HCT116 (cell line): ENCODE results near the gene GMDS. TPM values are rescaled to one million over a fixed set of nuclear protein-coding genes. Genes with fewer than 3 reads are reported as not detected.

Experiments
- ATAC-seq: fragments of 200-7000 bp; cut with Tn5 transposase; 2 replicates; pipeline ENCODE4 v1.9.1; 2020; ENCODE audit warnings: mild to moderate bottlenecking, moderate library complexity
- BruUV-seq: library from RNA; stranded (reverse); fragments of 400-500 nt; replicated peaks from 2 replicates; lab custom pipeline; 2021; lab: Mats Ljungman, UMichigan
- CTCF ChIA-PET: fragments of 300-600 bp; sonication (Branson Sonifier 250); formaldehyde crosslinking; loops from one replicate; lab custom pipeline; 2021; ENCODE audit warnings: antibody characterized with exemption; lab: Charles Lee
- POLR2A ChIA-PET: fragments of 300-600, 350-600 bp; sonication (Branson Sonifier 250); formaldehyde crosslinking; loops from one replicate; lab custom pipeline; 2021; ENCODE audit warnings: antibody characterized with exemption; lab: Charles Lee
- RAD21 ChIA-PET, 2 experiments: fragments of 300-600 bp; sonication (Branson Sonifier 250); formaldehyde crosslinking; loops; one replicate each; lab custom pipeline; 2023; ENCODE audit warnings: low total read pairs in 2 of 2; ENCODE audit not compliant: uncharacterized antibody in 2 of 2, unreplicated experiment in 2 of 2, low non-redundant PET in 1 of 2; lab: Charles Lee
- DNase-seq: peaks from one replicate; pipeline ENCODE4 v3.0.0-alpha.2; 2010; ENCODE audit warnings: low read depth, low spot score
- H2AFZ ChIP-seq: fragments of 200-600 bp; shearing (Covaris generic), sonication (generic); 2 replicates; pipeline ENCODE4 v1.6.1; 2017; ENCODE audit warnings: low read depth, mixed run types, mixed read lengths, antibody characterized with exemption, low read length; ENCODE audit not compliant: poor library complexity, severe bottlenecking
- H3K27ac ChIP-seq: 2 replicates; pipeline ENCODE4 v1.5.1; 2012; ENCODE audit warnings: low read depth, low read length
- H3K27me3 ChIP-seq: fragments of 200-600 bp; sonication (generic); 2 replicates; pipeline ENCODE4 v1.6.1; 2016; ENCODE audit warnings: mixed run types, low read length, mixed read lengths; ENCODE audit not compliant: insufficient read depth
- H3K36me3 ChIP-seq, 2 experiments: fragments of 200-500 bp in 1 of 2; fragments of 200-600 bp in 1 of 2; sonication (Bioruptor generic) in 1 of 2; sonication (generic) in 1 of 2; 2 replicates each; pipeline versions ENCODE4 v1.5.1 to v1.6.1; 2014 to 2016; ENCODE audit warnings: low read length in 2 of 2, inconsistent platforms in 1 of 2, mixed read lengths in 1 of 2, mixed run types in 1 of 2; ENCODE audit not compliant: insufficient read depth in 2 of 2, control insufficient read depth in 1 of 2
- H3K4me1 ChIP-seq, 2 experiments: fragments of 200-600 bp in 1 of 2; sonication (generic) in 1 of 2; 2 replicates each; pipeline versions ENCODE4 v1.5.1 to v1.6.1; 2012 to 2017; ENCODE audit warnings: low read length in 2 of 2, inconsistent platforms in 1 of 2, mild to moderate bottlenecking in 1 of 2, mixed read lengths in 1 of 2, mixed run types in 1 of 2, moderate library complexity in 1 of 2; ENCODE audit not compliant: insufficient read depth in 2 of 2, control insufficient read depth in 1 of 2
- H3K4me2 ChIP-seq: fragments of 200-600 bp; sonication (generic); 2 replicates; pipeline ENCODE4 v1.6.1; 2017; ENCODE audit warnings: mixed run types, low read length, mixed read lengths
- H3K4me3 ChIP-seq, 2 experiments: fragments of 200-600 bp in 1 of 2; sonication (generic) in 1 of 2; replicated peaks in 1 of 2; 2 replicates each; pipeline ENCODE4 v1.5.1; 2011 to 2016; ENCODE audit warnings: low read length in 2 of 2, control low read depth in 1 of 2, low read depth in 1 of 2, mild to moderate bottlenecking in 1 of 2, mixed read lengths in 1 of 2, mixed run types in 1 of 2
- H3K79me2 ChIP-seq: fragments of 200-600 bp; sonication (generic); 2 replicates; pipeline ENCODE4 v1.6.1; 2017; ENCODE audit warnings: mild to moderate bottlenecking, mixed run types, low read length, moderate library complexity, mixed read lengths; ENCODE audit not compliant: insufficient read depth
- H3K9ac ChIP-seq: fragments of 200-600 bp; sonication (generic); 2 replicates; pipeline ENCODE4 v1.6.1; 2016; ENCODE audit warnings: low read length, mixed read lengths
- H3K9me2 ChIP-seq: fragments of 200-600 bp; sonication (generic), shearing (Covaris generic); 2 replicates; pipeline ENCODE4 v1.6.1; 2017; ENCODE audit warnings: mixed run types, mild to moderate bottlenecking, moderate library complexity; ENCODE audit not compliant: insufficient read depth
- H3K9me3 ChIP-seq, 2 experiments: fragments of 200-500 bp in 1 of 2; fragments of 200-600 bp in 1 of 2; sonication (Bioruptor generic) in 1 of 2; sonication (generic) in 1 of 2; 2 replicates each; pipeline ENCODE4 v1.6.1; 2014 to 2017; ENCODE audit warnings: low read length in 2 of 2, mixed read lengths in 2 of 2, inconsistent platforms in 1 of 2, low read depth in 1 of 2, mild to moderate bottlenecking in 1 of 2, mixed run types in 1 of 2, moderate library complexity in 1 of 2; ENCODE audit not compliant: control insufficient read depth in 1 of 2, insufficient read depth in 1 of 2
- H4K20me1 ChIP-seq: fragments of 200-600 bp; sonication (generic), shearing (Covaris generic); 2 replicates; pipeline ENCODE4 v1.6.1; 2017; ENCODE audit warnings: mixed run types, mild to moderate bottlenecking, moderate library complexity; ENCODE audit not compliant: insufficient read depth
- CBX3 ChIP-seq: IDR thresholded peaks from 2 replicates; pipeline ENCODE4 v1.6.1; 2012; ENCODE audit warnings: low read depth
- CEBPB ChIP-seq: IDR thresholded peaks from 2 replicates; pipeline ENCODE4 v1.6.1; 2012; ENCODE audit warnings: low read depth
- JUND ChIP-seq: IDR thresholded peaks from 2 replicates; pipeline ENCODE4 v1.6.1; 2012
- POLR2A ChIP-seq: IDR thresholded peaks from 2 replicates; pipeline ENCODE4 v1.7.0; 2011; ENCODE audit warnings: borderline replicate concordance; ENCODE audit not compliant: insufficient read depth, insufficient read length; ENCODE audit errors: extremely low read depth
- REST ChIP-seq: IDR thresholded peaks from 2 replicates; pipeline ENCODE4 v1.6.1; 2012; ENCODE audit warnings: low read depth
- SP1 ChIP-seq: IDR thresholded peaks from 2 replicates; pipeline ENCODE4 v1.6.1; 2012; ENCODE audit warnings: low read depth
- SRF ChIP-seq: IDR thresholded peaks from 2 replicates; pipeline ENCODE4 v1.6.1; 2012; ENCODE audit warnings: low read depth
- TCF7L2 ChIP-seq: IDR thresholded peaks from 2 replicates; pipeline ENCODE4 v1.7.0; 2011; ENCODE audit warnings: borderline replicate concordance, inconsistent platforms; ENCODE audit not compliant: insufficient read depth, insufficient read length; ENCODE audit errors: extremely low read depth
- ZFX ChIP-seq: fragments of 450-650 bp; IDR thresholded peaks from 2 replicates; pipeline ENCODE4 v1.6.1; 2017
- intact Hi-C: fragments of 100-400 bp; cut with micrococcal nuclease; formaldehyde crosslinking; loops from 2 replicates; pipeline ENCODE4 v1.10.0; 2022
- total RNA-seq: library from RNA; stranded (reverse); gene quantifications from one replicate; pipeline ENCODE4 v1.2.1, GENCODE V29; 2021; ENCODE audit not compliant: unreplicated experiment

Gene GMDS
- total RNA-seq, 1 experiment from 2014 or later = 34.4 TPM

GRCh38 chr6:1834207-1834606, 411.2 kb downstream of the GMDS start:
- no peaks in the 10 kb centered on the region for H3K79me2 ChIP-seq
- no peak overlapping the region for H3K4me3 ChIP-seq
- no peak overlapping the region for H3K4me2 ChIP-seq
- DNase-seq (no peak), ATAC-seq (no peak)
- H3K9ac ChIP-seq = no peak overlapping the region
- no peaks in the 10 kb centered on the region for H3K36me3 ChIP-seq
- H3K4me1 ChIP-seq = no peaks in the 10 kb centered on the region
- H3K9me3 ChIP-seq = no peaks in the 10 kb centered on the region
- H4K20me1 ChIP-seq = no peaks in the 10 kb centered on the region
- no peaks in the 10 kb centered on the region for H3K9me2 ChIP-seq
- ChIA-PET CTCF (no interaction called here), POLR2A (no interaction called here), RAD21 (no interaction called here)
- no peak for TF ChIP-seq ZFX
- no peak for TF ChIP-seq JUND
- TF ChIP-seq TCF7L2 = no peak
- TF ChIP-seq CEBPB = no peak
- no peak for TF ChIP-seq SRF
- no peak for TF ChIP-seq POLR2A
- no peak for TF ChIP-seq REST
- no peak for TF ChIP-seq SP1
- TF ChIP-seq CBX3 = no peak
- no peaks in the 10 kb centered on the region for H3K27me3 ChIP-seq
- no peak overlapping the region for H2AFZ ChIP-seq
- intact Hi-C loops = no loop called here
- H3K27ac ChIP-seq = no peak overlapping the region
- no TSS peak for BruUV-seq
